VCaP (cell line): ENCODE data around the gene DNM1.

Experiments
- H3K27ac ChIP-seq: fragments of 450-650 bp; 2 replicates; pipeline ENCODE4 v1.5.1; 2017
- CTCF ChIP-seq: fragments of 450-650 bp; conservative IDR thresholded peaks from 2 replicates; pipeline ENCODE4 v1.5.1; 2017; ENCODE audit warnings: mild to moderate bottlenecking, moderate library complexity

DNM1 gene

GRCh38 chr9:128168731-128169308 lies 34.4 kb upstream of the DNM1 start:
- no peak for TF ChIP-seq CTCF
- H3K27ac ChIP-seq, result no peak overlapping the region

- H3K27ac ChIP-seq, result no peak overlapping the region
- no peak for TF ChIP-seq CTCF
Measured at GRCh38 chr9:128169492-128169891, 33.7 kb upstream of the DNM1 start.

- no peak overlapping the region for H3K27ac ChIP-seq
- no peak for TF ChIP-seq CTCF
Measured at GRCh38 chr9:128169925-128170324, 33.3 kb upstream of the DNM1 start.

- H3K27ac ChIP-seq, result no peak overlapping the region
- no peak for TF ChIP-seq CTCF
Measured at GRCh38 chr9:128174062-128174461, 29.1 kb upstream of the DNM1 start.

GRCh38 chr9:128175102-128175563 lies 28.0 kb upstream of the DNM1 start:
- TF ChIP-seq CTCF, result no peak
- H3K27ac ChIP-seq, result no peak overlapping the region

- no peak overlapping the region for H3K27ac ChIP-seq
- TF ChIP-seq CTCF, result no peak
Measured at GRCh38 chr9:128175726-128176125, 27.5 kb upstream of the DNM1 start.

GRCh38 chr9:128178806-128179431 lies 24.3 kb upstream of the DNM1 start:
- no peak overlapping the region for H3K27ac ChIP-seq
- TF ChIP-seq CTCF, result no peak
